HG02588 (cell line): Measurements from ENCODE around the gene SEC11A.
"Not testable (repeated sequence)": the region's sequence is repeated elsewhere in the genome, so short reads cannot be mapped to it uniquely, and the experiment has no call there.

ENCODE experiments used
- ATAC-seq: cut with Tn5 transposase; IDR thresholded peaks from one replicate; pipeline ENCODE4 v1.9.1; 2021; ENCODE audit warnings: mild to moderate bottlenecking, moderate library complexity; ENCODE audit not compliant: unreplicated experiment

The SEC11A gene

GRCh38 chr15:84716036-84716732 is at the start of gene SEC11A:
Gene SEC11A (minus strand): TSS chr15:84716139. CDS start chr15:84716075, 64 bp downstream.
- peak; percentile 95 for ATAC-seq

GRCh38 chr15:84765675-84766074 is 49.7 kb upstream of the SEC11A start:
- ATAC-seq = no peak

DNA sequence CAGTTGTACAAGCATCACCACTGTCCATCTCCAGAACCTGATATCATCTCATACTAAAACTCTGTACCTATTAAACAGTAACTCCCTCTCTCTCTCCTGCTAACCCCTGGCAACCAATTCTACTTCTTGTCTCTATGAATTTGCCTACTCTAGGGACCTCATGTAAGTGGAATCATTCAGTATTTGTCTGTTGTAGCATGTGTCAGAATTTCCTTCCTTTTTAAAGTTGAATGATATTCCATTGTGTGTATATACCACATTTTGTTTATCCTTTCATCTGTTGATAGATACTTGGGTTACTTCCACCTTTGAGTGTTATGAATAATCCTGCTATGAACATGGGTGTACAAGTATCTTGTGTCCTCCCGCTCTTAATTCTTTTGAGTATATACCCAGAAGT is 49.0 kb upstream of the SEC11A start:
- ATAC-seq = no peak

DNA sequence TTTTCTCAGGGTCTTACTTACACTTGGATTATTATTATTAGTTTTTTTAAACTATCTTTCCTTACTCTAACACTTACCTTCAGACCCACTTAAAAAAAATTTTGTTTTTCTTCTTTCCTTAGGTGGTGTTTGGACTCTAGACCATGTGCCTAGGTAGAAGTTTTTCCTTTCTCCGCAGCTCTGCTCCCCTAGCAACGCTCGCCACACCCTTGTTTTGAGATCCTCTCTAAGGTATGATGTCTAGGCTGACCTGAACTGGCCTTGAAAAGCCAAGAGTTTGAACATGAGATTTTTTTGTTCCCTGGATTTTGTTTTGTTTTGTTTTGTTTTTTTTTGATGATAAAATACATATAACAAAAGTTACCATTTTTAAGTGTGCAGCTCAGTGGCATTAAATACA is 48.6 kb upstream of the SEC11A start:
- ATAC-seq = no peak

GRCh38 chr15:84762840-84763572 is 47.1 kb upstream of the SEC11A start:
- ATAC-seq = no peak

DNA sequence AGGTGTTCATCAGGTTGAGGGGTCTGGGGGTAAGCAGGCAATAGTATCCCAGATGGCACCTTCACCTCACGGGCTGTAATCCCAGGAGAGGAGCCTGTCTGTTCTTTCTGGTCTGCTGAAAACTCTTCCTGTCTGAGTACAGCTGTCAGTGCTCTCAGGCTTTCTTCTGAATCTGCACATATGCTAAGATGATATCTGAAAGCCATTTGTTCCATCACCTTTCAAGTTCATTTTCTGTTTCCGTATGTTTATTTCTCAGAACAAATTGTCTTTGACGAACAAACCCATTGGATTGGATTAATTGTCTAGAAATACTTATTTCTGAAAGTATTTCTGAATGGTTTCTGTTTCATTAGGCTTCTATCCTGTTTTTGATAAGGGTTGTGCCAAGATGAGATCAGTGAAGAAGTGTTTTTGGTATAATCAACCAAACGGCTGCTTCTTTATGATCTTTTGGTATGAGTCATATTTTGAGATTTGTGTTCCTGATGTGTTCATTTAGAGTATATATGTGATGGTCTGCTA is 45.7 kb upstream of the SEC11A start:
- ATAC-seq = no peak

DNA sequence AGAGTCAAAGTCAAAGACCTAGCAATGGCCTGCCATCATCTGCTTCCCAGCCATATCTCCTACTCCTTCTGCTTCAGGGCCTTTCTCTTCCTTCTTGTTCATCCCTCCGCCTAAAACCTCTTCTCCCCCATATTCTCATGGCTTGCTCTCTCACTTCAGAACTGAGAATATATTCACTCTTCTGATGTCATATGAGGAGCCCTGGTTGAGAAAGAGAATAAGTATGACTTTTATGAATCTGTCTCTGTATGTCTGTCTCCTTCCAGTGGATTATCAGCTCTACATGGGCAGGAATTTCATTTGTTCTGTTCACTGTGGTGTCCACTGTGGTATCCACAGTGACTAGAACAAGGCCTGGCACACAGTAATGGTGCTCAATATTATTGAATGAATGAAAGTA is 44.3 kb upstream of the SEC11A start:
- no peak for ATAC-seq

- ATAC-seq = no peak
Measured at GRCh38 chr15:84759018-84759417, 43.1 kb upstream of the SEC11A start.

DNA sequence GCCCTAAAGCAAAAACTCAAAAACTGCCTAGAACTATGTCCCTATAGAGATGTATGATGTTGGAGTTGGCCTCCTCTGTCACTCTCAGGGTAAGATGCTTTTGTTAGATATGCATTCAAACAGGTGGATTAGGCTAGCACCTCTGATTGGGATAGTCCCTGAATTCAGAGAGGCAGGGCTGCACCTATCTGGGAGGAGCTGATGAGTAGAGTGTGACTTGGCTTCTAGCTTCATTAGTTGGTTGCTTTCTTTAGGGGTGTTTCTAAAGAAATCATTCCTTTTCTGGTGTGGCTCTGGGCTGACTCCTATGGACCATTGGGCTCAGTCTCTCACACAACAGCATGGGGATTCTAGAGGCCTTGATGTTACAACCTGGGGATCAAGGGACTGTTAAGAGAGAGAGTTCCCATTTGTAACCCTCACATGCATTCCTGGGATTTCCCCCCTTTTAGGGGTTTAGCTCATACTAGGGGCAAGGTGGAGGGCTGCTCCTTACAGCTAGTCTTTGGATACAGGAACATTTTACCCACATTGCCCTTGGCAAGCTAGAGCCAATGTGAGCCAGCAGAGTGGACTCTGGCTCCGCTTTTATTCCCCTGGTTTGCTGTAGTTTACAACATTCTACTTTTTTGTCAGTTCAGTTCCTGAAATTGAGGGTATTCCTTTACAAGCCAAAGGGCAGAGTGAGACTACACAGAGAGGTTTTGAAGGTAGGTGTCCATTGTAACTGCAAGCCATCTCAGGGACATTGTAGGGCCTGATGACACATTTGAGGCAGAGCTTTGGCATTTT is 40.0 kb upstream of the SEC11A start:
- no peak for ATAC-seq

DNA sequence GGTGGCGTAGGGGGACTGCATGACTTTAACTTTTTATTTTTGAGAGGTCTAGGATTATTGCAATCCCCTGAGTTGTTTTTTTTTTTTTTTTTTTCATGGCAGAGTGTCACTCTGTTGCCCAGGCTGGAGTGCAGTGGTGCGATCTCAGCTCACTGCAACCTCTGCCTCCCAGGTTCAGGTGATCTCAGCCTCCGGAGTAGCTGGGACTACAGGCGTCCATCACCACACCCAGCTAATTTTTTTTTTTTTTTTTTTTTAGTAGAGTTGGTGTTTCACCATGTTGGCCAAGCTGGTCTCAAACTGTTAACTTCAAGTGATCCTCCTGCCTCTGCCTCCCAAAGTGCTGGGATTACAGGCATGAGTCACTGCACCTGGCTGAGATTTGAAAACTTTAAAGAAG is 39.0 kb upstream of the SEC11A start:
- not testable (repeated sequence) for ATAC-seq

GRCh38 chr15:84752700-84753099 is 36.8 kb upstream of the SEC11A start:
- no peak for ATAC-seq

GRCh38 chr15:84752195-84752594 is 36.3 kb upstream of the SEC11A start:
- no peak for ATAC-seq

- ATAC-seq = not testable (repeated sequence)
Measured at GRCh38 chr15:84751721-84752120, 35.8 kb upstream of the SEC11A start.

GRCh38 chr15:84750583-84751092 is 34.7 kb upstream of the SEC11A start:
- no peak for ATAC-seq

- peak; percentile 3 for ATAC-seq
Measured at GRCh38 chr15:84749111-84749991, 33.4 kb upstream of the SEC11A start.

DNA sequence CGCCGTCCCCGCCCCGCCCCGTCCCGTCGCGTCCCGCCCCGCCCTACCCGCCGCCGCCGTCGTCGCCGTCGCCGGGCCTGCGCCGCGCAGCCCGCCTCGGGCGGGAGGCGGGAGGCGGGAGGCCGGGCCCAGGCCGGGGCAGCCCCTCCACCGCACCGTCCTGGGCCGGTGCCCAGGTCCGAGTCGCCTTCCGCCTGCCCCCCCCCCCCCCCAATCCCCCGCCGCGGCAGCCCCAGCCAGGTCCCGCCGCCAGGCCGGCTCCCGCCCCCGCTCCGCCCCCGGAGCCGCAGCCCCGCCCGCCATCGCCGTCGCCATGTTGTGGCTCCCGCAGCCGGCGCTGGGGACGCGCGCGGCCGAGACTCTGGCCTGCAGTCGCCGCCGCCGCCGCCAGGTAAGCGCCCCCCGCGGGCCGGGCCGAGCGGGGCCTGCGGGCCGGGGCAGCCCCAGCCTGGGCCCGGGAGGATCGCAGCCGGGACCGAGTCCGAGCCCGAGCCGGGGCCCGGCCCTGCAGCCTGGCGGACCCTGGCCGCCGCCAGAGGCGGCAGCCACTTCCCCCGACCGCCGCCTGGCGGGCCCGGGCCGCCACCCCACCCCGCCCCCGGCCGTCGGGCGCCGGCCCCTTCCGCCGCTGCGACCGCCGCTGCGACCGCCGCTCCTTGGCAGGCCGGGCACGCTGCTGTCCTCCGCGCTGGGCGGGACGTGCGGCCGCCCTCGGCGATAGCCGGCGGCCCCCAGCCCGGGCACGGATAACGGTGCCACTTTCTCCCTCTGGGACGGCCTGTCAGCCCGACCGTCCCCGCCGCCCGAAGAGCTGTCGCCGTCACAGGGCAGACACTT is 32.6 kb upstream of the SEC11A start, which contains the start of gene ZNF592:
TSS of gene ZNF592 (plus strand) at position 319 of the 837 bp plus-strand sequence. CDS start 34,084 bp downstream, outside the sequence.
- ATAC-seq = peak; percentile 47

DNA sequence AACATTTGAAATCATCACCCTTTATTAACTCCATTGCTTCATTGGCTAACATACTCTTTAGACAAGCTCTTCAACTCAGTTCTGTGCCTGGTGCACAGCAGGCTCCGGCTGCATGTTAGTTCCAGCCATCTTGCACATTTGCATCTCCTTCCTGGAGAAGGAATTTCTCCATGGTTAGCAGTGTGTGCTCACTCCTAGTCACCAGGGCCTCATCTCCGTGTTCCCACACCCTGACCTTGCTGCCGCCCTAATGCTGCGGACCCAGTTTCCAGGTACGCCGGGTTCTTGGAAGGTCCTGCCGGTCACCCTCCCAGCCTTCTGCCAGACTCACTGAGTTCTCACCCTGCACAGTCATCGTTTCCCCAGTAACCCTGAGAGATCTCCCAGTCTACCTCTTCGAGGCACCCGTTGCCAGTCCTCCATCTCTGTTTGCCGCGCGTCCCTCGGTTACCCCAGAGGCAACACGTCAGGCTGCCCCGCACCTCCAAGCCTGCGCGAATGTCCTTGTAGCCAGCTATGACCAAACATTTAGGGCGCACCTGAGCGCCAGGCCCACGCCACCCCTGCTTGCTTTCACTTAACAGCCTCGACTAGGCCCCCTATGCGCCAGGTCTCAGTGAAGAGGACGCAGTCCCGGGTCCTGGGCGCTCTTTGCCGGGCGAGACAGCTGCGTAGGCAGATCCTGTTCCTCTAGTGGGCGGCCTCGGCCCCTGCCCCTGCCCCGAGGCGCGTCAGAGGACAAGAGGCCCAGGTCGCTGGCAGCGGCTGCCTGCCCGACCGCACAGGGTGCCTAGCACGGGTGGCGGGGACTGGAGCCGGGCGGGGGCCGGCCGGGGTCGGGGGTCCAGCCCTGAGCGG is 31.7 kb upstream of the SEC11A start:
- ATAC-seq = peak; percentile 45

GRCh38 chr15:84741121-84741520 is 25.2 kb upstream of the SEC11A start:
- no peak for ATAC-seq
